ENCODE data around the gene SYNM. TPM values are rescaled to one million over a fixed set of nuclear protein-coding genes. Genes with fewer than 3 reads are reported as not detected.

The SYNM gene
- total RNA-seq, 1 donor from 2014 or later, result 1.7 TPM

GRCh38 chr15:99100245-99101173 is 4.4 kb upstream of the SYNM start:
- no peak overlapping the region for H3K27ac Mint-ChIP-seq (ENCODE audit: unreplicated experiment)
- no peaks in the 10 kb centered on the region for H3K9me3 Mint-ChIP-seq (ENCODE audit: unreplicated experiment)
- no peaks in the 10 kb centered on the region for H3K36me3 Mint-ChIP-seq (ENCODE audit: low read depth, unreplicated experiment)
- peaks cover 1% of the 10 kb centered on the region for H3K27me3 Mint-ChIP-seq (ENCODE audit: unreplicated experiment)
- no peaks in the 10 kb centered on the region for H3K4me1 Mint-ChIP-seq (ENCODE audit: unreplicated experiment)
- TF ChIP-seq CTCF (IDR thresholded peaks at IDR 0.05; ENCODE audit: unreplicated experiment), result peak; percentile 75
- H3K4me3 Mint-ChIP-seq (ENCODE audit: unreplicated experiment), result no peak overlapping the region
- peak; percentile 89 for DNase-seq (ENCODE audit: low spot score)

- H3K27me3 Mint-ChIP-seq (ENCODE audit: unreplicated experiment), result peaks cover 4% of the 10 kb centered on the region
- no peak for TF ChIP-seq CTCF (IDR thresholded peaks at IDR 0.05; ENCODE audit: unreplicated experiment)
- no peak overlapping the region for H3K27ac Mint-ChIP-seq (ENCODE audit: unreplicated experiment)
- H3K4me1 Mint-ChIP-seq (ENCODE audit: unreplicated experiment), result peaks cover 2% of the 10 kb centered on the region
- no peak for DNase-seq (ENCODE audit: low spot score)
- no peaks in the 10 kb centered on the region for H3K36me3 Mint-ChIP-seq (ENCODE audit: low read depth, unreplicated experiment)
- no peaks in the 10 kb centered on the region for H3K9me3 Mint-ChIP-seq (ENCODE audit: unreplicated experiment)
- no peak overlapping the region for H3K4me3 Mint-ChIP-seq (ENCODE audit: unreplicated experiment)
These were observed 3.4 kb upstream of the SYNM start for GRCh38 chr15:99101501-99101900.

GRCh38 chr15:99102332-99103235 is 2.3 kb upstream of the SYNM start:
- H3K27ac Mint-ChIP-seq (ENCODE audit: unreplicated experiment), result no peak overlapping the region
- no peaks in the 10 kb centered on the region for H3K36me3 Mint-ChIP-seq (ENCODE audit: low read depth, unreplicated experiment)
- DNase-seq (ENCODE audit: low spot score), result no peak
- H3K27me3 Mint-ChIP-seq (ENCODE audit: unreplicated experiment), result peaks cover 9% of the 10 kb centered on the region
- no peak overlapping the region for H3K4me3 Mint-ChIP-seq (ENCODE audit: unreplicated experiment)
- no peak for TF ChIP-seq CTCF (IDR thresholded peaks at IDR 0.05; ENCODE audit: unreplicated experiment)
- H3K9me3 Mint-ChIP-seq (ENCODE audit: unreplicated experiment), result no peaks in the 10 kb centered on the region
- H3K4me1 Mint-ChIP-seq (ENCODE audit: unreplicated experiment), result peaks cover 3% of the 10 kb centered on the region

- no peak for TF ChIP-seq CTCF (IDR thresholded peaks at IDR 0.05; ENCODE audit: unreplicated experiment)
- Mint-ChIP-seq H3K4me3 (ENCODE audit: unreplicated experiment) (no peak overlapping the region), H3K36me3 (ENCODE audit: low read depth, unreplicated experiment) (no peaks in the 10 kb centered on the region), H3K27ac (ENCODE audit: unreplicated experiment) (no peak overlapping the region), H3K9me3 (ENCODE audit: unreplicated experiment) (no peaks in the 10 kb centered on the region), H3K4me1 (ENCODE audit: unreplicated experiment) (peaks cover 3% of the 10 kb centered on the region), H3K27me3 (ENCODE audit: unreplicated experiment) (peaks cover 9% of the 10 kb centered on the region)
- no peak for DNase-seq (ENCODE audit: low spot score)
These were observed 1.6 kb upstream of the SYNM start for GRCh38 chr15:99103279-99103678.
